ENCODE results near the gene PLCB1.

PLCB1 gene

GRCh38 chr20:8783734-8784133, 651.7 kb downstream of the PLCB1 start:
- no peak for DNase-seq (ENCODE audit: low read depth, low spot score)

- no peak for DNase-seq (ENCODE audit: low read depth, low spot score)
Measured at GRCh38 chr20:8786383-8786782, 654.3 kb downstream of the PLCB1 start.

- no peak for DNase-seq (ENCODE audit: low read depth, low spot score)
Measured at GRCh38 chr20:8787090-8787489, 655.0 kb downstream of the PLCB1 start.

GRCh38 chr20:8788275-8788674, 656.2 kb downstream of the PLCB1 start:
- DNase-seq (ENCODE audit: low read depth, low spot score), result no peak

GRCh38 chr20:8788831-8789230, 656.8 kb downstream of the PLCB1 start:
- DNase-seq (ENCODE audit: low read depth, low spot score), result no peak

GRCh38 chr20:8790442-8791074, 658.5 kb downstream of the PLCB1 start:
- no peak for DNase-seq (ENCODE audit: low read depth, low spot score)

- no peak for DNase-seq (ENCODE audit: low read depth, low spot score)
Measured at GRCh38 chr20:8795404-8795803, 663.3 kb downstream of the PLCB1 start.

- DNase-seq (ENCODE audit: low read depth, low spot score), result no peak
Measured at GRCh38 chr20:8796088-8796660, 664.1 kb downstream of the PLCB1 start.

- no peak for DNase-seq (ENCODE audit: low read depth, low spot score)
Measured at GRCh38 chr20:8798505-8798904, 666.4 kb downstream of the PLCB1 start.

GRCh38 chr20:8800089-8800488, 668.0 kb downstream of the PLCB1 start:
- no peak for DNase-seq (ENCODE audit: low read depth, low spot score)

GRCh38 chr20:8801686-8802085, 669.6 kb downstream of the PLCB1 start:
- no peak for DNase-seq (ENCODE audit: low read depth, low spot score)

- DNase-seq (ENCODE audit: low read depth, low spot score), result no peak
Measured at GRCh38 chr20:8803065-8803464, 671.0 kb downstream of the PLCB1 start.

GRCh38 chr20:8803941-8804340, 671.9 kb downstream of the PLCB1 start:
- no peak for DNase-seq (ENCODE audit: low read depth, low spot score)

- DNase-seq (ENCODE audit: low read depth, low spot score), result no peak
Measured at GRCh38 chr20:8805737-8806442, 673.8 kb downstream of the PLCB1 start.

- no peak for DNase-seq (ENCODE audit: low read depth, low spot score)
Measured at GRCh38 chr20:8807480-8808201, 675.6 kb downstream of the PLCB1 start.

- DNase-seq (ENCODE audit: low read depth, low spot score), result no peak
Measured at GRCh38 chr20:8808202-8808535, 676.1 kb downstream of the PLCB1 start.

- no peak for DNase-seq (ENCODE audit: low read depth, low spot score)
Measured at GRCh38 chr20:8809107-8809953, 677.3 kb downstream of the PLCB1 start.

GRCh38 chr20:8811801-8812594, 679.9 kb downstream of the PLCB1 start:
- no peak for DNase-seq (ENCODE audit: low read depth, low spot score)

- no peak for DNase-seq (ENCODE audit: low read depth, low spot score)
Measured at GRCh38 chr20:8812817-8813216, 680.8 kb downstream of the PLCB1 start.

GRCh38 chr20:8815208-8815607, 683.1 kb downstream of the PLCB1 start:
- no peak for DNase-seq (ENCODE audit: low read depth, low spot score)

- DNase-seq (ENCODE audit: low read depth, low spot score), result no peak
Measured at GRCh38 chr20:8829256-8829655, 697.2 kb downstream of the PLCB1 start.

All from activated CD4-positive, CD25-positive, alpha-beta regulatory T cell treated with anti-CD3 and anti-CD28 coated beads, Interleukin-2, amount 50 U/mL, for 16 hours (primary cell).